NCI-H1092 (cell line): Measurements from ENCODE around the gene IFT80.
A peak's percentile ranks its signal among the peaks of the same experiment; 100 is the strongest.

Experiments used
- DNase-seq: peaks from one replicate; lab custom pipeline; 2025; lab: John Stamatoyannopoulos, UW

Gene IFT80

DNA sequence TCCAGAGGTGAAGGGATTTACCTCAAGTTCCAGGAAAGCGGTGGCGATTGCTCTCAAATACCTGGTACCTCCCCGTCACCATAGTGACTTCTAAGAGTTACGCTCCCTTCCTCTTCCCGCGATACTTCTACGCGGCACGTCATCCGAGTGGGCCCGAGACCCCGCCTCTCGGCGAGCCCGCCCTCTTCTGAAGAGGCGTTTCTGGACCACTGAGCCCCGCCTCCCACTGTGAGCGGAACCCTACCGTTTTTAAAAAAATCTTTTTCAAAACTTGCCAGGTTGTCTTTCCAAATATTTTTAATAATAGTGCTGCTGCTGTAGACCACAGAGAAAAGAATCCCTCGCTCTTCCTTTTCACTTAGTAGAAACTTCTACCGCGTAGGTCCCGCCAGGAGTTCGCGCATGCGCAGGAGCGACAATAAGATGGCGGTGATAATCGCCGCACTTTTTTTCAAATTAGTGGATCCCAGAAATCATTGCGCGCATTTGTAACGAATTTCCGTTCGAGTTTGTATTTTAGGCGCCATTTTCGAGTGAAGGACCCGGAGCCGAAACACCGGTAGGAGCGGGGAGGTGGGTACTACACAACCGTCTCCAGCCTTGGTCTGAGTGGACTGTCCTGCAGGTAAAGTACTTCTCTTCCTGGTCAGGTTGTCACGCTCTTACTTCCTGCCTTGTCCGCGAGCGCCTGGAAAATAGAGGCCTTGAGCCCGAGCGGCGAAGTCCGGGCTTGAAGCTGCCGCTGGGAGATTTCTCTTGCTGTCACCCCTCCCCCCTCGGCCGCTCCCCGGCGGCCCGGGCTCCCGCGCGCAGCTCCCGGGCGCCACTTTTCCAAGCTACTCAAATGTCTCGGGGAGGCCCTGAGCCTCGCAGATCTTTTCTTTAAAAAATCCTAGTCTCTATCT lies at the start of gene IFT80, which contains the start of gene SMC4:
Gene IFT80, minus strand, starts transcription at position 101 of the 905 bp plus-strand sequence. CDS start 14,625 bp downstream, outside the sequence.
Gene SMC4, plus strand, starts transcription at position 526 of the 905 bp plus-strand sequence. CDS start 1,177 bp downstream, outside the sequence.
- peak; percentile 95 for DNase-seq

DNA sequence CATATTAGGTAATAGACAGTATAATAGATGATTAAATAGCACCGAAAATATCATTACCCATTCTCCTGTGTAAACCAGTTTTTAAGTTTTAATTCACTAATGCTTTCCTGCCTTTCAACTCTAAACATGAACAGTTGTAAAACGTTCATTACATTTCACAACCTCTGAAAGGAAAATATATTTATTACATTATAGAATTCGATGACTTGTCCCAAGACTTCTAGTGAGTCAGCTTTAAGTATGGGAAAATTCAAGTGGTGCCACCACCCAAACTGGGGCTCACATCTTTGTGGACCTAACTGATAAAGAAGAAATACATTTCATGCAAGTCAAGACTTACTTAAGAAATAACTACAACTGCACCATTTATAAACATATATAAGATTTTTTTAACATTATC lies 48.5 kb upstream of the IFT80 start:
- no peak for DNase-seq

DNA sequence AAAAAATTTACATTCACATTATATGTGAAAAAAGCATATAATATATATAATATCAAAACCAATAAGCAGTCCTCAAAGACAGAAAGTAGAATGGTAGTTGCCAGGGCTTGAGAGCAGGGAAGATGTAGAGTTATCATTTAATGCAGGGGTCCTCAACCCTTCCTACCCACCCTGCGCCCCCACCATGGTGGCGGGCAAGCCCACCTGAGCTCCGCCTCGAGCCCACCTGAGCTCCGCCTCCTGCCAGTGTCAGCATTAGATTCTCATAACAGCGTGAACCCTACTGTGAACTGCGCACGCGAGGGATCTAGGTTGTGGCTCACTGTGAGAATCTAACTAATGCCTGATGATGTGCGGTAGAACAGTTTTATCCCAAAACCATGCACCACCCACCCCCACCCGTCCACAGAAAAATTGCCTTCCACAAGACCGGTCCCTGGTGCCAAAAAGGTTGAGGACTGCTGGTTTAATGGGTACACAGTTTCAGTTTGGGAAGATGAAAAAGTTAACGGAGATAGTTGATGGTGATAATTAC lies 47.6 kb upstream of the IFT80 start:
- no peak for DNase-seq

DNA sequence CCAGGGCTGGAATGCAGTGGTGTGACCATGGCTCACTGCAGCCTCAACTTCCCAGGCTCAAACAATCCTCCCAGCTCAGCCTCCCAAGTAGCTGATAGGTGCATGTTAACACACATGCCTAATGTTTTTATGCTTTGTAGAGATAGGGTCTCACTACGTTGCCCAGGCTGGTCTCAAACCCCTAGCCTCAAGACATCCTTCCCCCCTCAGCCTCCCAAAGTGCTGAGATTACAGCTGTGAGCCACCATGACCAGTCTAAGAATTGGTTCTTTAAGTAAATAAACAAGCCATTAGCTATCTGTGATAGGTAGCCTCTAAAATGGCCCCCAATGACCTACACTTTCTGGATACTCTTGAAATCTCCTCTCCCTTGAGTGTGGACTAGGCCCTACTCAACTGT lies 46.8 kb upstream of the IFT80 start:
- DNase-seq: no peak

GRCh38 chr3:160444411-160444810 lies 45.4 kb upstream of the IFT80 start:
- no peak for DNase-seq

- no peak for DNase-seq
These were observed 41.7 kb upstream of the IFT80 start for GRCh38 chr3:160440687-160441086.

- DNase-seq: no peak
These were observed 38.0 kb upstream of the IFT80 start for GRCh38 chr3:160437083-160437455.

DNA sequence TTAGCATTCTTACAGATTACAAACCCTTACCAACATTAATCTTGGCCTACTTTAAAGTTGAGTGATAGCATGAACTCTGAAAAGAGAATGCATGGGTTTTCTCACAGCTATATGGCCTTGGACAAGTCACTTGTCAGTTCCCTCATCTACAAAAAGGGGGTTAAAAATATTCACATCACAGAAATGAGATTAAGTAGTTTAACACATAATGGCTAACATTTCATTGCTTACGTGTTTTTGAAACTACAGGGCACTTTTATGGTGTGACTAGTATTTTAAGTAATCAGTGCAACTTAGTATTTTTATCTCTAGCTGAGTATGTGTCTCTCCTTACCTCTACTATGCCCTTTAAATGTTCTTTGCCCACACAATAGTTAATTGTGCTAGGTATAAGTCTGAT lies 36.7 kb upstream of the IFT80 start:
- no peak for DNase-seq

- DNase-seq: no peak
These were observed 36.1 kb upstream of the IFT80 start for GRCh38 chr3:160435095-160435494.

GRCh38 chr3:160434071-160434470 lies 35.0 kb upstream of the IFT80 start:
- DNase-seq: no peak

GRCh38 chr3:160427832-160428424 lies 28.9 kb upstream of the IFT80 start:
- DNase-seq: no peak

DNA sequence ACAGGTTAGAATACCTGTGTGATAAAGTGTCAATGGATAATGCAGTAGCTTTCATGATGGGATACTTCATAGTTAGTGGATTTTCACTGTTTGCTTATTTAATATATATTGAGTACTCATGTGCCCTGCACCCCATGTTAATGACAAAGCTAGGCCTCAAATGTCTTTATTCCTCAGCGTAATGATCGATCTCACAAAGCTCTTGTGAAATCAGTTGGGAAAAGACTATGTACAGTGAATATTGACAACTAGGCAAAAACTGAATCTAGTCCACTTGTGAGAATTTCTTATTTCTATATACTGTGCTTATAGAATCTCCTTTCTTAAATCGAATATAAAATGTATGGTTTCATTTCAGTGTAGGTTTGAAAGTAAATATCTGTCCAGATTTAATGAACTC lies 18.3 kb upstream of the IFT80 start:
- DNase-seq: no peak

GRCh38 chr3:160413613-160414248 lies 14.7 kb upstream of the IFT80 start:
- DNase-seq: peak; percentile 53

DNA sequence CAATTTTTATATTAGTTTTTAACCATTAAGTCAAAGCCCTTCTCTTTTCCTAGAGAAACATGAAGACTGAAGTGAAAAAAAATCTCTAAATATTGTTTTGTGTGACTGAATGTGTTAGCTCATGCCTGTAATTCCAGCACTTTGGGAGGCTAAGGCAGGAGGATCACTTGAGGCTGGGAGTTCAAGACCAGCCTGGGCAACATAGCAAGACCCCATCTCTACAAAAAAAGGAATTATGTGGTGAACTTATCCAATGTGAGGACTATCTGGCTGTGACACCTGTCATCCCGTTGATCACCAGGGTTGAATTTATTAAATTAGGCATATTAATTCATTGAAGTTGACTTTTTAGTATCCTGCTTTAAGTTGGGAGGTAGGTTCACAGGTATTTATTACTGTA lies 13.5 kb upstream of the IFT80 start:
- DNase-seq: no peak

DNA sequence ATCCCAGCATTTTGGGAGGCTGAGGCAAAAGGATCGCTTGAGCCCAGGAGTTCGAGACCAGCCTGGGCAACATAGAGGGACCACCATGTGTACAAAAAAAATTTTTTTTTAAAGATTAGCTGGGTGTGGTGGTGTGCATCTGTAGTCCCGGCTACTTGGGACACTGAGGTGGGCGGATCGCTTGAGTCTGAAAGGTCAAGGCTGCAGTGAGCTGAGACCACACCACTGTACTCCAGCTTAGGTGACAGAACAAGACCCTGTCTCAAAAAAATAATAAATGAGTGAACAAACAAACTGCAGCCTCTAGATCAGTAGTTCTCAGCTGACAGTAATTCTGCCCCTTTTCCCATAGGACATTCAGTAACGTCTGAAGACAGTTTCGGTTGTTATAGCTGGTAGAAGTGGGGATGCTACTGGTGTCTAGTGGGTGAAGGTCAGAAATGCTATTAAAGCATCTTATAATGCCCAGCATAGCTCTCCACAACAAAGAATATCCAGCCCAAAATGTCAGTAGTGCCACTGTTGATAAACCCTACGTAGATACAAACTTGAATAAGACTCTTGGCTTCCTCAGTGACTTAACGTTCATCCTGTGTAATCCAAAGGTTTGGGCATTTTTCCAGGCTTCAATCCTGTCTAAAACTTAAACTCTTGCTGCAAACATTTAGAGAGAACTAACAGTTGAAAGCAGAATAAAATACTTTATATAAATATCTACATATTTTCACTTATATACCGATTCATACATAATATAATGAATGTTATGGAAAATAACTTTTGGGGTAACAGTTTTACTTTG lies 11.0 kb upstream of the IFT80 start:
- no peak for DNase-seq

GRCh38 chr3:160403796-160404470 lies 4.9 kb upstream of the IFT80 start:
- DNase-seq: no peak

DNA sequence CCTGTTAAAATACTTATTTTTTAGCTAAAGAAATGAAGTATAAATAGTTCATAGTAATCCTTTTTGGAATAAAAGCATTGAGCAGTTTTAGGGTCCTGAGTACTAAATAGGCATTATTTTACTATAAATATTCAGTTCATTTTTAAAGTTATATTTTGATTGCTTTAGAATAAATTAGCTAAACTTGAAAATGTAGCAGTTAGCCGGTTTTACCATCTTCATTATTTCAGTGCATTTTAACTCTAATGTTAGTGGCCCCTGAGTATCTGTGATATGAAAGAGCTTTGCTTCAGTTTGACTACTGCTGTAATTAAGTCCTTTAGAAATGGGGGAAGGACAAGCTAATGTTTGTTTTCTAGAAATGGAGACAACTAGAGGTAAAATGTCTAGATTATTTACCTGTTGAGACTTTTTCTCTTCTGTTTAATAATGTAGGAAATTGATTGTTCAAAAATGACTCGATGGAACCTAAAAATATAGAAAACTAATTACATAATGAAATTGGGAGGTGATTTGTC lies 4.1 kb upstream of the IFT80 start:
- DNase-seq: no peak

DNA sequence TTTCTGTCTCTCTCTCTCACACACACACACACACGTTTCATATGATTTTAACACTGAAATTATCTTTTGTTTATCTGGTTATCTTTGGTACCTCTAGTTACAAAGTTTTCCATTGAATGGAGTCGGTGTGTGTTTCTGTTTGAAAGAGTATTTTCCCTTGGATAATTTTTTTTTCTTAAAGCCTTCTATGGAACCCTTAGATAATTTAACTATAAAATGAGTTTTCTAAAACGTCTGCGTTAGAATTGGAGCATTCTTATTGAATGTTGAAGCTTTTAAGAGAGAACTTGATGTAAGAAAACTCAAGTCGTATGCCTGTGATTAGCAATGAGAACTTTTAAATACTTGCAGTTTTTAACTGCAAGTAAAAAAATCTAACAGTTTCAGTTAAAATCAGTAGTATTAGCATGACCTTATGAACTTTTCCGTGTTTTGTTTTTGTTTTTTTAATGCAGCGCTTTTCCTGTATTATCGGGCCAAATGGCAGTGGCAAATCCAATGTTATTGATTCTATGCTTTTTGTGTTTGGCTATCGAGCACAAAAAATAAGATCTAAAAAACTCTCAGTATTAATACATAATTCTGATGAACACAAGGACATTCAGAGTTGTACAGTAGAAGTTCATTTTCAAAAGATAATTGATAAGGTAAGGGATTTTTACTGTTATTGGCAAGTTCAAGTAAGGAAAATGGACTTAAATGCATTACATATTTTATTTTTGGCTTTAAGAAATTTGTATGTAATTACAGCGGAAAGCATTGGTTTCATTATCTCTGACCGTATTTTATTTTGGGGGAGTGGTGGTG lies 3.4 kb upstream of the IFT80 start:
- no peak for DNase-seq

DNA sequence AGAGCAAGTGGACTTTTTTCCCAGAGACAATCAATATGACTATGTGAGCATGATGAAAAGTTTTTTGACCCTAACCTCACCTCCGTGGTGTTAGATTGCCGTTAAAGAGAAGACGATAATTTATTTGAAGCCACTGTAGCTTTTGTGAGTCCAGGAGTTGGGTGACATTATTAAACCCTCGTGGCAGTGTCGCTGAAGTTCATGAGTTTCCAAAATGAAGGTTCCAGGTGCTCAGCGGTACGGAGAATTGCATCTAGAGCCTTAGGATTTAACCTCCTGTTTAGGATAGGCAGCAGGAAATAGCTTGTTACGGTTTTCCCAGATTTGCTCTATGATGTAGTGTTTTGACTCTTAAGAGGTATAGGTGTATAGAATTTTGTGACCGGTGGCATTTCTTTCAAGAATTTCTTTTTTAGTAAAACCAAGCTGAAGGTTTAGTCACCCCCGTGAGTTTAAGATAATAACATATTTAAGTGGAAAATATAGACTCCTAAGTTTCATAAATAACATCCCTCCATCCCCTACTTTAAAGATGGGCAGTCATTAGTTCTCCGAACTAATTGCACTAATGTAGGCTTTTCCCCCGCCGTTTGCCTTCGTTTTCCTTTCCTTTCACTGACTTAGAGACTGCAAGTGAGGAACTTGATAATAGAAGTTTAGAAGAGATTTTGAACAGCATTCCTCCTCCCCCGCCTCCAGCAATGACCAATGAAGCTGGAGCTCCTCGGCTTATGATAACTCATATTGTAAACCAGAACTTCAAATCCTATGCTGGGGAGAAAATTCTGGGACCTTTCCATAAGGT lies 2.5 kb upstream of the IFT80 start:
- DNase-seq: no peak
